Measurements from ENCODE around the gene ALX1.

DNA sequence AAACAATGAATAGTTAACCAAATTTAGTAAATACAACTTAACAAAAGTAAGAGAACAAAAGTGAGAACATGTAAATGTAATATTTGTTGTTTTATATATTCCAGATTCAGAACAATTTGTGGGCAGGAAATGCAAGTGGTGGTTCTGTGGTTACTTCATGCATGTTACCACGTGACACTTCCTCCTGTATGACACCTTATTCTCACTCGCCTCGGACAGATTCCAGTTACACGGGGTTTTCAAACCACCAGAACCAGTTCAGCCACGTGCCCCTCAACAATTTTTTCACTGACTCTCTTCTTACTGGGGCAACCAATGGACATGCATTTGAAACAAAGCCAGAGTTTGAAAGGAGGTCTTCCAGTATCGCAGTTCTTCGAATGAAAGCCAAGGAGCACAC is 21.0 kb downstream of the ALX1 start:
- TF ChIP-seq EZH2 (IDR thresholded peaks at IDR 0.05; ENCODE audit: insufficient read depth, poor library complexity, severe bottlenecking) (no peak), EZH2phosphoT487 (IDR thresholded peaks at IDR 0.05; ENCODE audit: insufficient read depth, low read depth) (no peak)
